Upper lobe of left lung (tissue), 4 donors: ENCODE results near the gene C7orf57.

Experiments
- POLR2A ChIP-seq, 4 donors: fragments of 450-650 bp; IDR thresholded peaks; one replicate each; pipeline ENCODE4 v1.5.1; 2016 to 2017; ENCODE audit warnings: antibody characterized with exemption in 4 of 4, mild to moderate bottlenecking in 2 of 4
- POLR2AphosphoS5 ChIP-seq, 2 donors: sonication (generic); formaldehyde crosslinking; IDR thresholded peaks; one replicate each; pipeline ENCODE4 v1.5.1; 2017; ENCODE audit warnings: antibody characterized with exemption in 2 of 2
- TF ChIP-seq, protein P1 (sequence below), 6 experiments: fragments of 450-650 bp in 4 of 6; fragments of 200-600 bp in 2 of 6; sonication (generic) in 2 of 6; IDR thresholded peaks; one replicate each; pipeline ENCODE4 v1.5.1; 2016 to 2019; ENCODE audit warnings: antibody characterized with exemption in 6 of 6

DNA sequence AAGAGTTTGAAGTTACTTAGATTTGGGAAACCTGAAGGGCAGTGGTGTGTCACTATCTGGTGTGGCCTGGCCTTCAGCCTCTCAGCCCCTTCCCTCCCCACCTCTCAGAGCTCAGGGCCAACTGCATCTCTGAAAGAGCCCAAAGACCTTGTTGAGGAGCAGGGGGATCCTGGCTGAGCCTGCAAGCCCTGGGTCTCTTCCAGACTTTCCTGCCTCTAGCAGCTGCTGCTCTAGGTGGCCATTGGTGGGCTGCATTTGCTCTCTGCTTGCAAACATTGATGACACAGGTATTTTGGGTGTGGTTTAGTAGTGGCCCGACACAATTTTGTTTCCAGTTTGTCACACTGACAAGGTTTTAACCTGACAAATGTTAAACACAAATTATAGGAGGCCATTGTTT is 50.6 kb downstream of the C7orf57 start:
- TF ChIP-seq POLR2AphosphoS5 (IDR thresholded peaks at IDR 0.05), result no peak
- TF ChIP-seq, protein P1, sequence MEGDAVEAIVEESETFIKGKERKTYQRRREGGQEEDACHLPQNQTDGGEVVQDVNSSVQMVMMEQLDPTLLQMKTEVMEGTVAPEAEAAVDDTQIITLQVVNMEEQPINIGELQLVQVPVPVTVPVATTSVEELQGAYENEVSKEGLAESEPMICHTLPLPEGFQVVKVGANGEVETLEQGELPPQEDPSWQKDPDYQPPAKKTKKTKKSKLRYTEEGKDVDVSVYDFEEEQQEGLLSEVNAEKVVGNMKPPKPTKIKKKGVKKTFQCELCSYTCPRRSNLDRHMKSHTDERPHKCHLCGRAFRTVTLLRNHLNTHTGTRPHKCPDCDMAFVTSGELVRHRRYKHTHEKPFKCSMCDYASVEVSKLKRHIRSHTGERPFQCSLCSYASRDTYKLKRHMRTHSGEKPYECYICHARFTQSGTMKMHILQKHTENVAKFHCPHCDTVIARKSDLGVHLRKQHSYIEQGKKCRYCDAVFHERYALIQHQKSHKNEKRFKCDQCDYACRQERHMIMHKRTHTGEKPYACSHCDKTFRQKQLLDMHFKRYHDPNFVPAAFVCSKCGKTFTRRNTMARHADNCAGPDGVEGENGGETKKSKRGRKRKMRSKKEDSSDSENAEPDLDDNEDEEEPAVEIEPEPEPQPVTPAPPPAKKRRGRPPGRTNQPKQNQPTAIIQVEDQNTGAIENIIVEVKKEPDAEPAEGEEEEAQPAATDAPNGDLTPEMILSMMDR (IDR thresholded peaks at IDR 0.05), result no peak
- no peak for TF ChIP-seq POLR2A (IDR thresholded peaks at IDR 0.05)
